Panc1 (cell line): ENCODE results near the gene GBE1.

Source experiments
- POLR2AphosphoS5 ChIP-seq: IDR thresholded peaks from 2 replicates; pipeline ENCODE4 v1.6.1; 2012; ENCODE audit warnings: mild to moderate bottlenecking, low read depth, low read length, moderate library complexity
- SIN3A ChIP-seq: IDR thresholded peaks from 2 replicates; pipeline ENCODE4 v1.6.1; 2012; ENCODE audit warnings: low read depth, mild to moderate bottlenecking, low read length, moderate library complexity, borderline replicate concordance; ENCODE audit not compliant: insufficient read depth
- TCF7L2 ChIP-seq: IDR thresholded peaks from 2 replicates; pipeline ENCODE4 v1.6.1; 2011; ENCODE audit warnings: mild to moderate bottlenecking, low read depth, low read length, inconsistent platforms
- TF ChIP-seq, protein P1 (sequence below): fragments of 450-650 bp; IDR thresholded peaks from 2 replicates; pipeline ENCODE4 v1.5.1; 2017; ENCODE audit warnings: mild to moderate bottlenecking

DNA sequence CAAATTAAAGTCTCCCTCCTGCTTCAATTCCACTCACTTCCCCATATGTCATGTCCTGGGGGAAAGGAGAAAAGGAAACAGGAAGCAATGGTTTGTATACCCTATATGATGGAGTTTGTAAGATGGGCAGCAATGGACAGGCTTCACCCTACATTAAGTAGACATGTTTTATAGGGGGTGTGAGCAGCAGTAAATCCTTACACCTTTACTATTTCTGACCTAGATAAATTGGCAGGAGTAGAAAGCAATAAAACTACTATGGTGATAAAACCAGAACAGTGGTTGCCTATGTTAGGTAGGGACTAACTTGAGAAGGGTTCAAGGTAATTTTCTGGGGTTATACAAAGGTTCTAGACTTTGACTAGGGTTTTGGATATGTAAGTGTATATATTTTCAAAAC lies 301.7 kb downstream of the GBE1 start:
- TF ChIP-seq POLR2AphosphoS5 (no peak), SIN3A (no peak), TCF7L2 (no peak)
- TF ChIP-seq, protein P1, sequence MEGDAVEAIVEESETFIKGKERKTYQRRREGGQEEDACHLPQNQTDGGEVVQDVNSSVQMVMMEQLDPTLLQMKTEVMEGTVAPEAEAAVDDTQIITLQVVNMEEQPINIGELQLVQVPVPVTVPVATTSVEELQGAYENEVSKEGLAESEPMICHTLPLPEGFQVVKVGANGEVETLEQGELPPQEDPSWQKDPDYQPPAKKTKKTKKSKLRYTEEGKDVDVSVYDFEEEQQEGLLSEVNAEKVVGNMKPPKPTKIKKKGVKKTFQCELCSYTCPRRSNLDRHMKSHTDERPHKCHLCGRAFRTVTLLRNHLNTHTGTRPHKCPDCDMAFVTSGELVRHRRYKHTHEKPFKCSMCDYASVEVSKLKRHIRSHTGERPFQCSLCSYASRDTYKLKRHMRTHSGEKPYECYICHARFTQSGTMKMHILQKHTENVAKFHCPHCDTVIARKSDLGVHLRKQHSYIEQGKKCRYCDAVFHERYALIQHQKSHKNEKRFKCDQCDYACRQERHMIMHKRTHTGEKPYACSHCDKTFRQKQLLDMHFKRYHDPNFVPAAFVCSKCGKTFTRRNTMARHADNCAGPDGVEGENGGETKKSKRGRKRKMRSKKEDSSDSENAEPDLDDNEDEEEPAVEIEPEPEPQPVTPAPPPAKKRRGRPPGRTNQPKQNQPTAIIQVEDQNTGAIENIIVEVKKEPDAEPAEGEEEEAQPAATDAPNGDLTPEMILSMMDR, result no peak
